GM12878 (cell line): ENCODE results near the gene MYO7B.

Experiments used
- ATF2 ChIP-seq: IDR thresholded peaks from 2 replicates; pipeline ENCODE4 v1.6.1; 2012; ENCODE audit warnings: low read length, inconsistent platforms
- ATF3 ChIP-seq: IDR thresholded peaks from 2 replicates; pipeline ENCODE4 v1.6.1; 2011; ENCODE audit warnings: low read depth, mild to moderate bottlenecking, low read length, moderate library complexity, borderline replicate concordance; ENCODE audit errors: extremely low read depth
- CTCF ChIP-seq, 3 experiments: IDR thresholded peaks in 2 of 3; conservative IDR thresholded peaks in 1 of 3; 2 replicates each; pipeline ENCODE4 v1.5.1; 2011; ENCODE audit warnings: low read depth in 3 of 3, low read length in 3 of 3, mild to moderate bottlenecking in 3 of 3, control low read depth in 2 of 3, moderate library complexity in 2 of 3, inconsistent platforms in 1 of 3, mixed read lengths in 1 of 3; ENCODE audit not compliant: control insufficient read depth in 2 of 3, insufficient read depth in 1 of 3; ENCODE audit errors: extremely low read depth in 1 of 3
- FOXM1 ChIP-seq: IDR thresholded peaks from 2 replicates; pipeline ENCODE4 v1.6.1; 2012; ENCODE audit warnings: low read depth, mild to moderate bottlenecking, inconsistent platforms, low read length, moderate library complexity
- GABPA ChIP-seq: IDR thresholded peaks from 2 replicates; pipeline ENCODE4 v1.6.1; 2014; ENCODE audit warnings: antibody characterized with exemption, low read depth, mild to moderate bottlenecking, inconsistent platforms
- NRF1 ChIP-seq: conservative IDR thresholded peaks from 2 replicates; pipeline ENCODE4 v1.6.1; 2011; ENCODE audit warnings: mild to moderate bottlenecking, low read depth, low read length, improper control_type of control experiment
- POLR2AphosphoS2 ChIP-seq: IDR thresholded peaks from 2 replicates; pipeline ENCODE4 v1.6.1; 2011; ENCODE audit warnings: low read depth, mild to moderate bottlenecking, low read length, improper control_type of control experiment, moderate library complexity
- POLR2AphosphoS5 ChIP-seq: IDR thresholded peaks from 2 replicates; pipeline ENCODE4 v1.6.1; 2011; ENCODE audit warnings: mild to moderate bottlenecking, low read length, inconsistent platforms
- RAD21 ChIP-seq: IDR thresholded peaks from 2 replicates; pipeline ENCODE4 v1.6.1; 2011; ENCODE audit warnings: mild to moderate bottlenecking, low read depth, low read length, moderate library complexity; ENCODE audit not compliant: insufficient read depth
- SP1 ChIP-seq: IDR thresholded peaks from one replicate; pipeline ENCODE4 v1.6.1; 2011; ENCODE audit warnings: low read depth, low read length
- TCF12 ChIP-seq: IDR thresholded peaks from 2 replicates; pipeline ENCODE4 v1.6.1; 2011; ENCODE audit warnings: low read depth, mild to moderate bottlenecking, low read length
- WRNIP1 ChIP-seq: IDR thresholded peaks from 2 replicates; pipeline ENCODE4 v1.6.1; 2011; ENCODE audit warnings: low read depth, low read length, improper control_type of control experiment, borderline replicate concordance
- ZBTB33 ChIP-seq: fragments of 450-650 bp; IDR thresholded peaks from 2 replicates; pipeline ENCODE4 v1.6.1; 2017; ENCODE audit warnings: mild to moderate bottlenecking
- ZNF274 ChIP-seq: IDR thresholded peaks from one replicate; pipeline ENCODE4 v1.8.0; 2011; ENCODE audit not compliant: insufficient read length, insufficient read depth

GRCh38 chr2:127515383-127515915 is 20.0 kb upstream of the MYO7B start:
- TF ChIP-seq FOXM1: no peak
- no peak for TF ChIP-seq ZBTB33
- TF ChIP-seq CTCF (IDR thresholded peaks at IDR 0.05 in 2 of 3, conservative IDR thresholded peaks at IDR 0.05 in 1 of 3; ENCODE audit: control insufficient read depth in 2 of 3, extremely low read depth in 1 of 3, insufficient read depth in 1 of 3, low read depth in 3 of 3, low read length in 3 of 3): no peak
- no peak for TF ChIP-seq SP1
- no peak for TF ChIP-seq ZNF274
- no peak for TF ChIP-seq POLR2AphosphoS5
- no peak for TF ChIP-seq ATF3
- no peak for TF ChIP-seq NRF1
- TF ChIP-seq WRNIP1: no peak
- no peak for TF ChIP-seq POLR2AphosphoS2
- TF ChIP-seq ATF2: no peak
- no peak for TF ChIP-seq TCF12
- TF ChIP-seq GABPA: no peak
- no peak for TF ChIP-seq RAD21
